Measurements from ENCODE around the gene SHQ1. TPM values are rescaled to one million over a fixed set of nuclear protein-coding genes. Genes with fewer than 3 reads are reported as not detected.

The SHQ1 gene
- total and polyA plus RNA-seq, 2 donors (not counting 3 experiments of a cell fraction or from before 2014, with no cell fraction given): 7.3 to 20.6 TPM

GRCh38 chr3:72896996-72897757 is 48.9 kb upstream of the SHQ1 start:
- Histone ChIP-seq H2AFZ (ENCODE audit: low read depth, low read length) (no peak overlapping the region), H3K36me3 (ENCODE audit: control insufficient read depth in 2 of 2, extremely low read depth in 1 of 2, insufficient read depth in 2 of 2, low read length in 2 of 2) (no peaks in the 10 kb centered on the region), H3K9me3 (replicated peaks; ENCODE audit: control insufficient read depth, insufficient read depth, low read length) (no peaks in the 10 kb centered on the region), H3K79me2 (ENCODE audit: control insufficient read depth, insufficient read depth, low read length) (no peaks in the 10 kb centered on the region), H3K9me1 (replicated peaks; ENCODE audit: control insufficient read depth, extremely low read depth, insufficient read depth, low read length) (no peaks in the 10 kb centered on the region), H3K4me2 (ENCODE audit: insufficient read depth, low read length) (no peak overlapping the region), H3K9ac (replicated peaks; ENCODE audit: extremely low read depth, insufficient read depth, low read length) (no peak overlapping the region), H3K27me3 (ENCODE audit: control insufficient read depth in 2 of 2, insufficient read depth in 2 of 2, low read length in 2 of 2) (peaks cover 0 to 10% of the 10 kb centered on the region in 2 experiments), H3K4me1 (ENCODE audit: control insufficient read depth, extremely low read depth, insufficient read depth, low read length) (no peaks in the 10 kb centered on the region), H4K20me1 (replicated peaks; ENCODE audit: control insufficient read depth, extremely low read depth, insufficient read depth, low read length) (no peaks in the 10 kb centered on the region), H3K27ac (ENCODE audit: insufficient read depth, low read depth, low read length) (no peak overlapping the region), H3K4me3 (replicated peaks in 1 of 3; ENCODE audit: insufficient read depth in 1 of 3, low read depth in 1 of 3, low read length in 3 of 3) (no peak overlapping the region)
- FAIRE-seq: no peak
- dilution Hi-C loops (cut with MboI; ENCODE audit: extremely low pct_ligation_motif_present, low sequenced_read_pairs): no loop called here
- DNase-seq (ENCODE audit: low read depth, low spot score): no peak
- ChIA-PET CTCF (interaction anchor here (1.2 to 1.9 kb wide), 2 partner anchors 9 to 15 kb away, joined by 3 to 4 read pairs; partner anchors contain the start of gene GXYLT2), POLR2A (no interaction called here)
- no TSS peak for BruUV-seq (replicated peaks)
- no peak for TF ChIP-seq JUN (IDR thresholded peaks at IDR 0.05; ENCODE audit: borderline replicate concordance, insufficient read depth, insufficient read length, low read depth)
- no peak for TF ChIP-seq CTCF (IDR thresholded peaks at IDR 0.05; ENCODE audit: extremely low read depth in 1 of 2, insufficient read depth in 1 of 2, low read depth in 1 of 2, low read length in 2 of 2)
- TF ChIP-seq MYC (IDR thresholded peaks at IDR 0.05; ENCODE audit: low read depth, low read length): no peak
- TF ChIP-seq, protein P1, sequence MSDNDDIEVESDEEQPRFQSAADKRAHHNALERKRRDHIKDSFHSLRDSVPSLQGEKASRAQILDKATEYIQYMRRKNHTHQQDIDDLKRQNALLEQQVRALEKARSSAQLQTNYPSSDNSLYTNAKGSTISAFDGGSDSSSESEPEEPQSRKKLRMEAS (IDR thresholded peaks at IDR 0.05; ENCODE audit: insufficient read depth, insufficient read length): no peak
- TF ChIP-seq POLR2A (IDR thresholded peaks at IDR 0.05; ENCODE audit: low read depth, low read length): no peak
- no peak for TF ChIP-seq FOS (IDR thresholded peaks at IDR 0.05; ENCODE audit: borderline replicate concordance, insufficient read depth, low read length)
- TF ChIP-seq EZH2 (IDR thresholded peaks at IDR 0.05; ENCODE audit: borderline replicate concordance, low read depth, low read length, severe bottlenecking): no peak
- TF ChIP-seq POLR2AphosphoS5 (IDR thresholded peaks at IDR 0.05; ENCODE audit: insufficient read depth, low read depth, low read length): no peak
- TF ChIP-seq GATA2 (IDR thresholded peaks at IDR 0.05; ENCODE audit: insufficient read depth, insufficient read length, low read depth, low read length): no peak
- intact Hi-C loops (cut with micrococcal nuclease): no loop called here

All from endothelial cell of umbilical vein (primary cell).